IPS DF 4.7 (cell line): ENCODE data around the gene NLRP5.
"Not testable (repeated sequence)": the region's sequence is repeated elsewhere in the genome, so short reads cannot be mapped to it uniquely, and the experiment has no call there.

Source experiments
- DNase-seq: peaks from one replicate; pipeline ENCODE4 v3.0.0-alpha.2; 2013; ENCODE audit warnings: low spot score; ENCODE audit errors: extremely low read depth

The NLRP5 gene

GRCh38 chr19:56098237-56098636 is 111.7 kb downstream of the NLRP5 start:
- not testable (repeated sequence) for DNase-seq

DNA sequence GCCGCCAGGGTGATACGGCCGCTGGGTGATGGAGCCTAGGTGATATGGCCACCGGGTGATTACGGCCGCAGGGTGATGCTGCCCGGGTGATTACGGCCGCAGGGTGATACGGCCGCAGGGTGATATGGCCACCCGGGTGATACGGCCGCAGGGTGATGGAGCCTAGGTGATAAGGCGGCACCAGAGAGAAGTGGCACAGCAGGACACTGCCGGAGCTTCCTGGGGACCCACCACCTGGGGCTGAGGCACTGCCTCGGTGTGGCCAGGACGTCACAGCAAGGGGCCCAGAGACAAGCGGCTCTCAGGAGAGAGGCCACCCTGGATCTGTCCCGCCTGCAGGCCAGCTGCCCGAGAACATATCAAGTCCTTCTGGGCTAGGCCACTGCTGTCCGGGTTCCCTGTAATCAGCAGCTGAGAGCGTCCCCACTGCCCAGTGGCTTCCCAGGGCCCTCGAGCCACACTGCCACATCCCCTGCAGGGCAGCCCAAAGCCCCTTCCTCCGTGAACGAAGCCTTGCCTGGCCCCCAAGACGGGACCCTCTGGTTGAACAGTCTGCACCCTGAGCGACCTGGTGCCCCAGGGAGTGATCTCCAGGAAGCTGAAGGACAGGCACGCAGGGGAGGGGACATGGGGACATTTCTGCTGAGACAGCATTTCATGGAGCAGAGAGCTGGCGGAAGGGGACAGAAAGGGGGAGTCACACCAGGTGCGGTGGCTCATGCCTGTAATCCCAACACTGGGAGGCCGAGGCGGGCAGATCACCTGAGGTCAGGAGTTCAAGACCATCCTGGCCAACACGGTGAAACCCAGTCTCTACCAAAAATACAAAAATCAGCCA is 112.4 kb downstream of the NLRP5 start:
- no peak for DNase-seq

- no peak for DNase-seq
Measured at GRCh38 chr19:56099638-56100539, 113.3 kb downstream of the NLRP5 start.

- DNase-seq: no peak
Measured at GRCh38 chr19:56101095-56101494, 114.5 kb downstream of the NLRP5 start.

DNA sequence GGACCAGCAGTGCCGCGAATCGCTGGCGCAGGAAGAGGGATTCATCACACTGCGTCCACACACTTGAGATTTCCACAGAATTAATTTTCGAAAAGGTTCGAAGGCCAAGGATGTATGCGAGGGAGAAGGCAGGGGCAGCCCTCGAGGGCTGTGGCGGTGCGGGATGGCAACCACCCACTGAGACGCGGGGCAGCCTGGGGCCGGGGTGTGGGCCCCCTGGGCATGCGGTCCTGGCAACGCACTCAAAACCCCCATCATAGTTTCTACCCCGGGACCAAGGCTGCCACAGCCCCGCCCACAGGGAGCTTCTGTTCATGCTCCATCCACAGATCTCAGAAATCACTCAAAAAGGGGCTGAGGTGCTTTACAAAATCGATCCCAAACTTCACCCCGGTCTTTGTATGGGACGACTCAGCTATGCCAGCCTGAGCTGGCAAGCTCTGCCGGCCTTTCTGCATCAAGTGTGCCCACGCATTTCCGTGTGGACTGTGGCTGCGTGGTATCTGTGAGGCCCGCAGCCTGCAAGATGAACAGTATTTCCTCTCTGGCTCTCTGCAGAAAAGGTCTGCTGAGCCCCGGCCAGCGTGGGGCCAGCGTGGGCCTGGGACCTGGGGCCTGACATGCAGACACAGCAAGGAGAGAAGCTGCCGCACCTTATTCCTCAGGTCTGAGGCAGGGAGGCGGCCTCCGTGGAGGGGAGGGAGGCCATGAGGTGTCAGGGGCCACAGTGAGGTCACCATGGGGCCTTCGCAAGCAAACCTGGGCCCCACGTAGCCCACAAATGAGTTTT is 115.4 kb downstream of the NLRP5 start:
- no peak for DNase-seq

DNA sequence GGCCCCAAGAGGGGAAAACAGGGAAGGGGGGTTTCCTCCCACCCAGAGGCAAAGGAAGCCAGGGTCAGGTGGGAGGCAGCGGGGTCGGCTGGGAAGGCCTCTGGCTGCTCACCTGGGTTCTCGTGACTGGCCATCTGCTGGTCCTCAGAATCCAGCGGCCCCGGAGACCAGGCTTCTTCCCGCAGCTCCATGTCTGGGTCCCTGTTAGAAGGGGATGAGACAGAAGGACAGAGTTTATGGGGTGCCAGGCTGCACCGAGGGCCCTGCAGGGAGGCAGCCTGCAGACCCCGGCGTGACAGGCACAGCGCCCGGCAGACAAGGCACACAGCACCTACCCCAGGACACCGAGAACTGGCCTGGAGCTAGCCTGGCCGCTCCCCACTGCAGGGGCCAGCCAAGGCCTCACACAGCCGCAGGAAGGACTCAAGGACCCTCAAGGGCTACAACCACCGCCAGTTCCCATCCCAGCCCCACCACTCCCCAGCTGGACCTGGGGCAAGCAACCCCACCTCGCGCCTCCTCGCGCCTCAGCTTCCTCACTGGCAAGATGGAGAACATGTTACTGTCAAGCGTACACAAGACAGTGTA is 116.5 kb downstream of the NLRP5 start:
- DNase-seq: no peak

- DNase-seq: no peak
Measured at GRCh38 chr19:56104423-56104822, 117.8 kb downstream of the NLRP5 start.

- DNase-seq: peak; percentile 51
Measured at GRCh38 chr19:56105090-56105701, 118.6 kb downstream of the NLRP5 start.

DNA sequence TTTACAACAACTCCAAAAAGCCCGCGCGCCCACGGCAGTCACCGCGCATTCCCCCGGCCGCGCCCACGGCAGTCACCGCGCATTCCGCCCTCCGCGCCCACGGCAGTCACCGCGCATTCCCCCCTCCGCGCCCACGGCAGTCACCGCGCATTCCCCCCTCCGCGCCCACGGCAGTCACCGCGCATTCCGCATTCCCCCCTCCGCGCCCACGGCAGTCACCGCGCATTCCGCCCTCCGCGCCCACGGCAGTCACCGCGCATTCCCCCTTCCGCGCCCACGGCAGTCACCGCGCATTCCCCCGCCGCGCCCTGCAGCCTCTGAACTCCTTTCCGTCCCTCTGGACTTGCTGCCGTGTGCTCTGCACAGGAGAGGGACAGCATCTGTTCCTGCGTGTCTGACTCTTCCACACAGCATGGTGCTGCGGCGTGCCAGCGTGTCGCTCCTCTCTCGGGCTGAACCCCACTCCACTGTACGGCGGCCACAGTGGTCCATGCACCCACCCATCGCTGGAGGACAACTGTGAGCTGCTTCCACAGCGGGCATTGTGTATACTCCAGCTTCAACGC is 119.3 kb downstream of the NLRP5 start:
- not testable (repeated sequence) for DNase-seq

DNA sequence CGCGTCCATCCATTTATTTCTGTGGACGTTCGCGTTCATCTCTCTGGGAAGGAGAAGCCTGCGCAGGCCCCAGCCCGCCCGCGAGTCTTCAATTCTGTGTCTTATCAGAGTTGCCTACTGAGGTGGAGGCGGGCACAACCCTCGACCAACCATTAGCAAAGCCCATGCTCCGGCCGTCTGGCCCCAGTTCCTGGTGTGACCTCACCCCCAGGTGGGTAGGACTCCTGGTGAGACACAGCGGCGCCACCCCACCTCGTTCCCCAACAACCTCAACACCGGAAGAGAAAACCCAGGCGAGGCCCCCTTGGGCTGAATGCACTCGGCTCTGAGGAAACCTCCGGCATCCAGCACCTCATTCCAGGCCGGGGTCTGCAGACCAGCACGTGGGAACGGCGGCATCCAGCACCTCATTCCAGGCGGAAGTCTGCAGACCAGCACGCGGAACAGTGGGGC is 119.8 kb downstream of the NLRP5 start:
- DNase-seq: no peak

DNA sequence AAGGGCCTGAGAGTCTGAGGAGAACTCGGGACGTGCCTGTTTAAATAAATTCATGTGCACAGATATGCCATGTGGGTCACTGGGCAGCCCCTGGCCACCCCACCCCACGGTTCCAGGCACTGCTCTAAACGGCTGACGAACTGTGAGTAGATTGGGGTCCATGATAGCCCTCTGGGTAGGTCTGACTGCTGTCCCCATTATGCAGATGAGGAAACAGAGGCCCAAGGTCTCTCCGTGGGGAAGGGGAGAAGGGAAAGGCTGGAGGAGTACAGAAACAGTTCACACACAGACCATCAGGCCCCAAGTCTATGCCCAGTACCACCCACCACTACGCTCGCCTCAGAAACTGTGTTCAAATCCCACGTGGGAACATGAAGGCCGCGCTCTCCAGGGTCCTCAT is 120.4 kb downstream of the NLRP5 start:
- DNase-seq: no peak

GRCh38 chr19:56107626-56108351 is 121.2 kb downstream of the NLRP5 start:
- DNase-seq: no peak

DNA sequence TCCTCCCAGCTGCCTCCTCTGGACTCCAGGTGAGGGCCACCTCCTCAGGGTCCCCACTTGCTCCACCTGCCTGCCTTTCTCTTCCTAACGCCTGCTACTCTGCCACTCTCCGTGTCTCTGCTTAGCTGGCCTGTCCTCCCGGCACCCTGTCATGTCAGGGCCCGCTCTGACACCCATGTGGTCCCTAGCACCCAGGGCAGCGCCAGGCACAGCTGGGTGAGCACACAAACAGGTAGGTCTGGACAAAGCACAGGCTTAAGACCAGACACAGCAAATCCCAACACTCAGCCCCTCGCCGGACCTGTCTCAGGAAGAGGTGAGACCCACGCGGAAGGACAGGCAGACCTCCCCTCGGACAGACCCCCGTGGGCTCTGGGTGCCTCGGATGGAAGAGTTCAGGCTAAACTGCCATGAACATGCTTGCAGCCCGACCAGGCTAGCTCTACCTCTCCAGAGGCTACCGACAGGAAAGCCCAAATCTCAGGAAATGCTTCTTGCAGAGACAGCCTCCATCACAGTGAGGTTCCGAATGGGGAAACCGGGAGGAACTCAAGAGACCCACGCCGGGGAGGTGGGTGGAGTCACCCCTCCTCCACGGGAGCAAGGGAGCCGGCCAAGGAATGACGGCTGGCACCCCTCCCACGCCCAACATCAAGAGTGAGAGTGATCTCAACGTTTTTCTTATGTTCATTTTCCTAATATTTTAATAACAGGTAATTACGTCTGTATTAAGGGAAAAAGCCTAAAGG is 122.0 kb downstream of the NLRP5 start:
- DNase-seq: no peak

DNA sequence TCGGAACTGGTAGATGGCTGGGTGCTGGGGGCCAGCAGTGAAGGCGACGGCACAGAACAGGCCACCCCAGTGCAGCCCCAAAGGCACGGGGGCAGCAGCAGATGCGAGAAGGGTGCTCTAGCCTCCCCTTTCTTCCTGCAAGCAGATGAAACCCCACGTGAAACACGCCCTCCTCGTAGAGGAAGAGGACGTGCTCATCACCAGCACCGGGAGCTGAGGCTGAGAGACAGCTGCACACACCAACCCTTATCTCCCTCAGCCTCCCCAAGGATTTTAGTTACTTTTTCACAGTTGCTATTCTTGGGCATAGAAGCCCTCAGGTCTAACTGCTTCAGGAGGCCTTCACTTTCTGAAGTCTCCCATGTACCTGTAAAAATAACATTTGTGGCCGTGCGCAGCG is 122.7 kb downstream of the NLRP5 start:
- no peak for DNase-seq

- DNase-seq: no peak
Measured at GRCh38 chr19:56110515-56111448, 124.2 kb downstream of the NLRP5 start.
